ENCODE results near the gene TMEM74B. TPM values are rescaled to one million over a fixed set of nuclear protein-coding genes. Genes with fewer than 3 reads are reported as not detected.

TMEM74B gene
- total RNA-seq, result 7.1 TPM

DNA sequence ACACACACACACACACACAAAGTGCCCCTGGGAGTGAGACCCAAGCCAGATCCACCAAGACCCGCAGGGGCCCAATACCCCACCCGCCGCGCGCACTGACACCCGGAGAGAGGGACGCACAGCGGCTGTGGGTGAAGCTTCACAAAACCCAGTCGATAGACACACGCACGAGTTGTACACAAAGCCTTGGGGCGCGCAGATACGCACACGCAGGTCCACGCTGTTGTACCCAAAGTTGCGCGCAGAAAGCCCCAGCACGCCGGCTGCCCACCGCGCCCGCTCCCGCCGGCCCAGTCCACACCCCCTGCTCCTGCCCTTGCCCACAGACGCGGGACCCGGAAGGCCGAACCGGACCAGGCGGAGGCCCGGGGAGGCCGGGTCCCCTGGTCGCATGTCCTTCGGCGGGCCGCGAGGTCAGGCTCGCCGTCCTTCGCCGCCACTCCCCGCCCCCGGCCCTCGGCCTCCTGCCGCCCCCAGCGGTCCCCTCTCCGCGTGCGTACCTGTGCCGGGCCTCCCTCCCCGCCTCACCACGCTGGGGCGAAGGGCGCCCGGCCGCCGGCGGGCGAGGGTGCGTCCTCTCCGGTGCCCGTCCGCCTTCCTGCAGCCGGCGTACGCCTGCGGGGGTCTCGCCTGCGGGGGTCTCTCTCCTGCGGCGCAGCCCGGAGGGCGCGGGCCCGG, at the start of gene TMEM74B:
TMEM74B (minus strand) TSS at position 344 of the 678 bp plus-strand sequence. CDS start 1,180 bp downstream, outside the sequence.

DNA sequence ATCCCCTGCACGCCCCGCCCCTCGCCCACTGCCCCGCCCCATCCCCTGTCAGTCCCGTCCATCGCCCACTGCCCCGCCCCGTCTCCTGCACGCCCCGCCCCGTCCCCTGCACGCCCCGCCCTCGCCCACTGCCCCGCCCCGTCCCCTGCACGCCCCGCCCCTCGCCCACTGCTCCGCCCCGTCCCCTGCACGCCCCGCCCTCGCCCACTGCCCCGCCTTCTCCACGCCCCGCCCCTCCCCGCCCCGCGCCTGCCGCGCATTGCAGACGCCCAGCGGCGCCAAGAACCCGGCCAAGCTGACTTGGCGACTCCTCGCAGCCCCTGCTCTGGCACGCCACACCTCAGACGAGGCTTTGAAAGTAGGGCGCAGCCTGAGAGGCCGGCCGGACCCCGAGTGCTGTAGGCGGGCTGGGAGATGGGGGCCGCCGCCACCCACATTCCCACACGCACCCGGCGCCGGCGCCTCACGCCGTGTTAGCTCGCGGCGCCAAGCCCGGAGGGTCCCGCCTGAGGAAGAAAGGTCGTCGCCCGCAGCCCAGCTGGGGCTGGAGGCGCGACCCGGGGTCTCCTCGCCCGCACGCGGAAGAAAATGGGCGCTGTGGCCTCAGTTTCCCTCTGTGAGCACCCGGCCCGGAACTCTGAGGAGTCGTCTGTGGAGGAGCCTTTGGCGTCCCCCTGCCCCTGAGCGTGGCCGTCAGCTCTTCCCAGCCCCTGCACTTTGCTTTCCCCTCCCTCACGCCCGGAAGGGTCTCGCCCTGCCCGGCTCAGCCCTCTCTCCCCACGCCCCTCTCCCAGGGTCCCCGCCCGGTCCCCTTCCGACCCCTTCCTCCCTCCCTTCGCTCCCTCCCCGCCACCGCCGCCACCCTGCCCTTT, 41.2 kb upstream of the TMEM74B start, which contains the start of gene RAD21L1:
RAD21L1 (plus strand) TSS at position 262 of the 872 bp plus-strand sequence. CDS start 2,410 bp downstream, outside the sequence.

DNA sequence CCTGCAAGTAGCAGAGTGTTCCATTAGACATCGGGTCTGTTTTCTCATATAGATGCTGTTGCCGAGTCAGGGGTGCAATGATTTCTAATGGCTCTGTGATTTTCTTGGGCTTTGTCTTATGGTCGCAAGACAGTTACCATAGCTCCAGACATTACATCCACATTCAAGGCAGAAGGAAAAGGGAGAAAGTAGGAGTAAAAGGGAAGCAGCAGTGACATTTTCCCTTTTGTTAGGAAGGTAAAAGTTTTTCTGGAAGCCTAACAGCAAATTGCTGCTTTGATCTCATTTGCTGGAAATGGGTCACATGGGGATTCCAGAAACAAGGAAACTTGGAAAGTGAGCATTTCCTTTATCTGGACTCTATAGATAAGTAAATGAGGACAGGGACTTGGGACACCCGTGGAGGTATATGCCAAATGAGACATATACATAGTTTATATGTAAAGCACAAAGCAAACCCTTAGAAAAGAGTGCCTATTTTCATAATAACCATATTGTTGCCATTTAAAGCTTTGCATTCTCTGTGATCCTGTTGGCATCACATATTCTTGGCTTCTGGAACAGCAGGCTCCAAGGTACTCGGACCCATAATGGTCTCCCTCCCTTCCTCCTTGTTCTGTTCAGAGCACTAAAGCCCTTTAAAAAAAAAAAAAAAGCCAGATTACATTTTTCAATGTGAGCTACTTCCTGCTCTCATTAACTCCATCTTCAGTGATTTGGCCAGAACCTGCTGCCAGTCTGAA, 18.2 kb upstream of the TMEM74B start, which contains the start of gene C20orf202:
C20orf202 (plus strand) TSS at position 693 of the 743 bp plus-strand sequence. CDS start 132 bp downstream, outside the sequence.

Other genes starting within 250 kb of the TMEM74B start
- gene RSPO4, start 182.7 kb downstream of the TMEM74B start, total RNA-seq, result 0.66 TPM
- gene PSMF1, start 66.4 kb downstream of the TMEM74B start, total RNA-seq, result 66.6 TPM
- gene C20orf202, start 18.5 kb upstream of the TMEM74B start, total RNA-seq, result 0.77 TPM
- 0.38 TPM for gene RAD21L1, start 41.1 kb upstream of the TMEM74B start, total RNA-seq
- 9.7 TPM for gene SNPH, start 81.3 kb upstream of the TMEM74B start, total RNA-seq
- gene SDCBP2, start 144.2 kb upstream of the TMEM74B start, total RNA-seq, result 2.7 TPM
- gene FKBP1A, start 208.1 kb upstream of the TMEM74B start, total RNA-seq, result 73.3 TPM